Neural cell (in vitro differentiated cells): ENCODE measurements around the gene AGPAT2. TPM values are rescaled to one million over a fixed set of nuclear protein-coding genes. Genes with fewer than 3 reads are reported as not detected.

ENCODE experiments used
- H2AFZ ChIP-seq: fragments of 200-600, 300-800 bp; sonication (generic), shearing (Covaris generic); 2 replicates; pipeline ENCODE4 v1.6.0; 2014; ENCODE audit warnings: low read depth, mild to moderate bottlenecking, antibody characterized with exemption, low read length, moderate library complexity
- H3F3A ChIP-seq: fragments of 200-600 bp; shearing (Covaris generic); 2 replicates; pipeline ENCODE4 v1.6.1; 2016; ENCODE audit warnings: mild to moderate bottlenecking, moderate library complexity, mixed read lengths, antibody characterized with exemption, low read length; ENCODE audit not compliant: insufficient read depth, poor library complexity, severe bottlenecking
- H3K27ac ChIP-seq: fragments of 200-600, 300-800 bp; sonication (generic), shearing (Covaris generic); 2 replicates; pipeline ENCODE4 v1.5.1; 2014; ENCODE audit warnings: mild to moderate bottlenecking, low read length, moderate library complexity
- H3K27me3 ChIP-seq: fragments of 300-800, 200-600 bp; sonication (generic), shearing (Covaris generic); 2 replicates; pipeline ENCODE4 v1.6.0; 2014; ENCODE audit warnings: mild to moderate bottlenecking, low read depth, low read length, moderate library complexity; ENCODE audit not compliant: insufficient read depth
- H3K36me3 ChIP-seq: fragments of 300-800, 200-600 bp; sonication (generic), shearing (Covaris generic); 2 replicates; pipeline ENCODE4 v1.5.1; 2014; ENCODE audit warnings: mild to moderate bottlenecking, antibody characterized with exemption, low read length, moderate library complexity; ENCODE audit not compliant: insufficient read depth
- H3K4me2 ChIP-seq: fragments of 300-800, 200-600 bp; sonication (generic), shearing (Covaris generic); 2 replicates; pipeline ENCODE4 v1.6.0; 2014; ENCODE audit warnings: mild to moderate bottlenecking, low read length
- H3K4me3 ChIP-seq: fragments of 300-800, 200-600 bp; sonication (generic), shearing (Covaris generic); 2 replicates; pipeline ENCODE4 v1.5.1; 2014; ENCODE audit warnings: mild to moderate bottlenecking, low read length, moderate library complexity
- H3K79me2 ChIP-seq: fragments of 200-600 bp; shearing (Covaris generic); replicated peaks from 2 replicates; pipeline ENCODE4 v1.6.0; 2014; ENCODE audit warnings: mild to moderate bottlenecking, low read length, moderate library complexity; ENCODE audit not compliant: insufficient read depth
- H3K9ac ChIP-seq: fragments of 300-800, 200-600 bp; sonication (generic), shearing (Covaris generic); 2 replicates; pipeline ENCODE4 v1.6.1; 2016; ENCODE audit warnings: mild to moderate bottlenecking, low read length, mixed read lengths
- H3K9me2 ChIP-seq: fragments of 200-600 bp; shearing (Covaris generic); 2 replicates; pipeline ENCODE4 v1.6.1; 2016; ENCODE audit warnings: mild to moderate bottlenecking, low read length, mixed read lengths; ENCODE audit not compliant: insufficient read depth
- H3K9me3 ChIP-seq: fragments of 200-600, 300-800 bp; sonication (generic), shearing (Covaris generic); 2 replicates; pipeline ENCODE4 v1.6.1; 2016; ENCODE audit warnings: mild to moderate bottlenecking, mixed run types, low read length, moderate library complexity, mixed read lengths
- H4K20me1 ChIP-seq: fragments of 200-600 bp; shearing (Covaris generic); 2 replicates; pipeline ENCODE4 v1.6.1; 2016; ENCODE audit warnings: mild to moderate bottlenecking, mixed run types; ENCODE audit not compliant: insufficient read depth
- CTCF ChIP-seq: fragments of 450-650 bp; IDR thresholded peaks from 2 replicates; pipeline ENCODE4 v1.5.1; 2014; ENCODE audit warnings: antibody characterized with exemption, mild to moderate bottlenecking, moderate library complexity; ENCODE audit not compliant: poor library complexity, severe bottlenecking
- EP300 ChIP-seq: fragments of 450-650 bp; conservative IDR thresholded peaks from 2 replicates; pipeline ENCODE4 v1.6.1; 2014; ENCODE audit warnings: antibody characterized with exemption, mild to moderate bottlenecking, moderate library complexity; ENCODE audit not compliant: poor library complexity, severe bottlenecking
- EZH2 ChIP-seq: fragments of 200-600, 300-800 bp; shearing (Covaris generic), sonication (generic); IDR thresholded peaks from 2 replicates; pipeline ENCODE4 v1.6.1; 2014; ENCODE audit warnings: antibody characterized with exemption, low read length, borderline replicate concordance, mild to moderate bottlenecking; ENCODE audit not compliant: insufficient read depth, poor library complexity, severe bottlenecking
- MXI1 ChIP-seq: fragments of 450-650 bp; conservative IDR thresholded peaks from 2 replicates; pipeline ENCODE4 v1.6.1; 2014; ENCODE audit warnings: antibody characterized with exemption, mild to moderate bottlenecking; ENCODE audit not compliant: poor library complexity, severe bottlenecking
- POLR2AphosphoS5 ChIP-seq: IDR thresholded peaks from 2 replicates; pipeline ENCODE4 v1.6.1; 2012
- RAD21 ChIP-seq: fragments of 450-650 bp; conservative IDR thresholded peaks from 2 replicates; pipeline ENCODE4 v1.6.1; 2014; ENCODE audit warnings: antibody characterized with exemption, mild to moderate bottlenecking, moderate library complexity
- REST ChIP-seq: IDR thresholded peaks from 2 replicates; pipeline ENCODE4 v1.6.1; 2012; ENCODE audit warnings: borderline replicate concordance
- SMC3 ChIP-seq: fragments of 450-650 bp; conservative IDR thresholded peaks from 2 replicates; pipeline ENCODE4 v1.6.1; 2014; ENCODE audit warnings: antibody characterized with exemption, mild to moderate bottlenecking, moderate library complexity; ENCODE audit not compliant: poor library complexity
- TAF1 ChIP-seq: IDR thresholded peaks from 2 replicates; pipeline ENCODE4 v1.6.1; 2012; ENCODE audit warnings: low read depth
- polyA plus RNA-seq: library from polyadenylated mRNA; depleted of rRNA; stranded (reverse); fragments of >200 nt; gene quantifications from 2 replicates; pipeline ENCODE4 v1.2.3, GENCODE V29; 2014

AGPAT2 gene
- polyA plus RNA-seq, 1 donor from 2014 or later: 1.3 TPM

GRCh38 chr9:136683173-136683745 lies 4.0 kb downstream of the AGPAT2 start:
- Histone ChIP-seq H3K9me2 (no peaks in the 10 kb centered on the region), H3K79me2 (no peaks in the 10 kb centered on the region), H3F3A (no peaks in the 10 kb centered on the region), H3K4me2 (no peak overlapping the region), H4K20me1 (no peaks in the 10 kb centered on the region), H3K9me3 (no peaks in the 10 kb centered on the region), H3K36me3 (no peaks in the 10 kb centered on the region), H3K9ac (no peak overlapping the region), H3K27ac (no peak overlapping the region), H3K4me3 (no peak overlapping the region), H3K27me3 (peaks cover 25% of the 10 kb centered on the region), H2AFZ (no peak overlapping the region)
- TF ChIP-seq CTCF: no peak
- no peak for TF ChIP-seq SMC3
- no peak for TF ChIP-seq MXI1
- no peak for TF ChIP-seq REST
- TF ChIP-seq TAF1: no peak
- TF ChIP-seq EZH2: no peak
- no peak for TF ChIP-seq RAD21
- TF ChIP-seq EP300: no peak
- TF ChIP-seq POLR2AphosphoS5: no peak

- H3K27me3 ChIP-seq: peaks cover 24% of the 10 kb centered on the region
- no peaks in the 10 kb centered on the region for H3F3A ChIP-seq
- H3K36me3 ChIP-seq: no peaks in the 10 kb centered on the region
- TF ChIP-seq EP300 (no peak), POLR2AphosphoS5 (no peak), TAF1 (no peak), EZH2 (no peak), CTCF (no peak), SMC3 (no peak), MXI1 (no peak)
- H2AFZ ChIP-seq: no peak overlapping the region
- no peaks in the 10 kb centered on the region for H3K9me3 ChIP-seq
- H3K4me3 ChIP-seq: no peak overlapping the region
- no peak overlapping the region for H3K4me2 ChIP-seq
- no peaks in the 10 kb centered on the region for H3K9me2 ChIP-seq
- no peaks in the 10 kb centered on the region for H4K20me1 ChIP-seq
- H3K27ac ChIP-seq: no peak overlapping the region
- no peak overlapping the region for H3K9ac ChIP-seq
- H3K79me2 ChIP-seq: no peaks in the 10 kb centered on the region
Observed at GRCh38 chr9:136682710-136683109, 4.5 kb downstream of the AGPAT2 start.
